NB4 (cell line): ENCODE data around the gene STX4.
"Not testable (repeated sequence)": the region's sequence is repeated elsewhere in the genome, so short reads cannot be mapped to it uniquely, and the experiment has no call there.

Experiments
- DNase-seq: peaks from one replicate; pipeline ENCODE4 v3.0.0; 2010; ENCODE audit warnings: low read depth
- H3K4me3 ChIP-seq: one replicate; pipeline ENCODE4 v1.5.1; 2011; ENCODE audit warnings: mild to moderate bottlenecking, low read depth, low read length, moderate library complexity
- CTCF ChIP-seq: IDR thresholded peaks from one replicate; pipeline ENCODE4 v1.5.1; 2012; ENCODE audit warnings: low read depth, low read length
- MYC ChIP-seq: IDR thresholded peaks from 2 replicates; pipeline ENCODE4 v1.6.1; 2011; ENCODE audit warnings: low read depth, low read length
- POLR2A ChIP-seq: IDR thresholded peaks from 2 replicates; pipeline ENCODE4 v1.6.1; 2011; ENCODE audit warnings: mild to moderate bottlenecking; ENCODE audit not compliant: insufficient read length; ENCODE audit errors: extremely low read depth
- TF ChIP-seq, protein P1 (sequence below): IDR thresholded peaks from 2 replicates; pipeline ENCODE4 v1.6.1; 2011; ENCODE audit warnings: low read depth, low read length

The STX4 gene

DNA sequence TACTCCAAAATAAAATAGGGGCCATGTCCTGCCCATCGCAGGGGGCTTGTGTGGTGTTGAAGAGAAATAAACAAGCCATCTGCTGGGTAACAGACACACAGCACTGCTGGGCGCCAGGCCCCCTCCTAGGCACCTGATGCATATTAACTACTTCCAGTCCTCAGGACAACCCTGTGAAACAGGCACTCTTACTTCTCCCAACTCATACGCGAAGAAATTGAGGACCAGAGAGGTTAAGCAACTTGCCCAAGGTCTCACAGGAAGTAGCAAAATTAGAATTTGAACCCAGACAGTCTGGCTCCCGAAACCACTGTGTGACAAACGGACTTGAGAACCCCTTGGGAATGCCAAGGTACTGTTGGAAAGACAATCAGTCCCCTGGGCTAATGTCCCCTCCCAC, 25.7 kb upstream of the STX4 start:
- H3K4me3 ChIP-seq: no peak overlapping the region
- DNase-seq: no peak

DNA sequence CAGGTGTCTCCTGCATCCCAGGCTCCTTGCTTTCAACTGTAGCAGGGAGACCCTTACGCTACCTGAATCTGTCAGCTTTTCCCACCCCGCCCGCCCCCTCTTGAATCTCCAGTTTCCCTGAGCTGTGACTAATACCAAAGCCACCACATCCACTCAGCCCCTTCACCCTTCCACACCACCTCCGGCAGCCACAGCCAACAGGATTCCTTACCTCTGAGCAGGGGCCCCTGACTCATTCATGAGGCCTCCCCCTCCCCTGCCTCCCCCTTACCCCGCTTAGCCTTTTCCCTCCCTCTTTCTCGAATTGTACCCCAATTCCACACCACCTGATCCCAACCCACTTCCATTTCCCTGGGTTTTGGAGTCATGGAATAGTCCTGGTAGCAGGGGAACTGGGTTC, 25.2 kb upstream of the STX4 start:
- no peak for TF ChIP-seq CTCF
- TF ChIP-seq, protein P1, sequence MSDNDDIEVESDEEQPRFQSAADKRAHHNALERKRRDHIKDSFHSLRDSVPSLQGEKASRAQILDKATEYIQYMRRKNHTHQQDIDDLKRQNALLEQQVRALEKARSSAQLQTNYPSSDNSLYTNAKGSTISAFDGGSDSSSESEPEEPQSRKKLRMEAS: no peak
- H3K4me3 ChIP-seq: no peak overlapping the region
- no peak for DNase-seq

More for the DNA sequence above, 25.7 kb upstream of the STX4 start:
- no peak for TF ChIP-seq POLR2A

GRCh38 chr16:31008551-31008950, 24.8 kb upstream of the STX4 start:
- no peak for DNase-seq
- TF ChIP-seq MYC: no peak
- no peak for TF ChIP-seq CTCF
- TF ChIP-seq POLR2A: no peak
- no peak overlapping the region for H3K4me3 ChIP-seq

DNA sequence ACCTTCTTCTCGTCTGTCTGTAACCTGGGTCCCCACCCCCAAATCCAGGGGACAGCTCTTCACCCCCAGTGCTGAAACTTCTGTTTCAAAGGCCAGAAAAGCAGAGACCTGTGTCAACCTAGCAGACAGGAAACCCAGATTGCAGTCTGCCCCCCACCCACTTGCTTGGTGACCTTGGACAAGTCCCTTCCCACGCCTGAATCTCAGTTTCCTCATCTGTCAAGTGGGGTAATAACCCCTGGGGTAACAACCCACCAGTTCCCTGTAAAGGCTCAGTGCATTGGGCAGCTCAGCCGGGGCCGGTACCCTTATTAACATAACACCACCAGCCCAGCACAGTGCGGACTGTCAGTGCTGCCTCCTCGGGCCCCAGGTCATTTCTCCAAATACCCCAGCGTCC, 24.2 kb upstream of the STX4 start:
- no peak for TF ChIP-seq CTCF
- TF ChIP-seq, protein P1: no peak
- no peak for TF ChIP-seq MYC
- no peak for TF ChIP-seq POLR2A
- H3K4me3 ChIP-seq: no peak overlapping the region
- no peak for DNase-seq

- no peak for TF ChIP-seq CTCF
- no peak for TF ChIP-seq MYC
- TF ChIP-seq, protein P1: no peak
- TF ChIP-seq POLR2A: no peak
- no peak overlapping the region for H3K4me3 ChIP-seq
- no peak for DNase-seq
Measured at GRCh38 chr16:31009894-31010584, 23.3 kb upstream of the STX4 start.

- TF ChIP-seq POLR2A (no peak), CTCF (no peak), MYC (no peak)
- TF ChIP-seq, protein P1: no peak
- no peak within 1 kb of the TSS for H3K4me3 ChIP-seq
- DNase-seq: no peak
Measured at GRCh38 chr16:31010585-31011325, 22.6 kb upstream of the STX4 start, which contains the start of gene STX1B. Gene STX1B, minus strand, starts transcription at chr16:31010638. Its CDS starts 242 bp downstream, at chr16:31010396.

DNA sequence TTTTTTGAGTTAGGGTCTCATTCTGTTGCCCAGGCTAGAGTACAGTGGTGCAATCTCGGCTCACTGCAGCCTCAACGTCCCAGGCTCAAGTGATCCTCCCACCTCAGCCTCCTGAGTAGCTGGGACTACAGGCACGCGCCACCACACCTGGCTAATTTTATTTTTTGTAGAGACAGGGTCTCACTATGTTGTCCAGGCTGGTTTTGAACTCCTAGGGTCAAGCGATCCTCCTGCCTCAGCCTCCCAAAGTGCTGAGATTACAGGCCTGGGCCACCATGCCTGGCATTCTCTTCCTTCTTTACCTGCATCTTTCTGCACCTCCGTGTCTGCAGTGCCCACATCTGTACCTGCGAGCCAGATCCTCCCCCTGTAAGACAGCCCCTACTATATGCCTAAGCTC, 21.5 kb upstream of the STX4 start:
- DNase-seq, H3K4me3 ChIP-seq: not testable (repeated sequence)

DNA sequence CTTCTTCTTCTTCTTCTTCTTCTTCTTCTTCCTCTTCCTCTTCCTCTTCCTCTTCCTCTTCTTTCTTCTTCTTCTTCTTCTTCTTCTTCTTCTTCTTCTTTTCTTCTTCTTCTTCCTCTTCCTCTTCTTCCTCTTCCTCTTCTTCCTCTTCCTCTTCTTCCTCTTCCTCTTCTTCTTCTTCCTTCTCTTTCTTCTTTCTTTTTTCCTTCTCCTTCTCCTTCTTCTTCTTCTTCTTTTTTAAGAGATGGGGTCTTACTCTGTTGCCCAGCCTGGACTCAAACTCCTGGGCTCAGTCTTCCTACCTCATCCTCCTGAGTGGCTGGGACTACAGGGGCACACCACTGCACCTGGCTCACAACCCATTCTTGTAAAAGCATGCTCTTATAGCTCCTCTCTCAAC, 20.1 kb upstream of the STX4 start:
- not testable (repeated sequence) for H3K4me3 ChIP-seq, DNase-seq
